Middle frontal gyrus (tissue), 1 donor: ENCODE measurements around the gene GFY.

Experiments used
- DNase-seq: peaks from one replicate; pipeline ENCODE4 v3.0.0-alpha.2; 2015; ENCODE audit warnings: low spot score; ENCODE audit errors: extremely low spot score

GFY gene

GRCh38 chr19:49427855-49428546, 2.8 kb downstream of the GFY start:
- no peak for DNase-seq

GRCh38 chr19:49428547-49429451, 3.6 kb downstream of the GFY start:
- DNase-seq, result no peak

GRCh38 chr19:49430172-49430677, 5.0 kb downstream of the GFY start:
- no peak for DNase-seq

GRCh38 chr19:49430678-49431329, 5.6 kb downstream of the GFY start:
- no peak for DNase-seq

- no peak for DNase-seq
These were observed 6.2 kb downstream of the GFY start for GRCh38 chr19:49431330-49431749.

GRCh38 chr19:49432141-49433073, 7.2 kb downstream of the GFY start:
- no peak for DNase-seq

- DNase-seq, result no peak
These were observed 8.2 kb downstream of the GFY start for GRCh38 chr19:49433240-49433901.

GRCh38 chr19:49434907-49435583, 9.9 kb downstream of the GFY start:
- no peak for DNase-seq

GRCh38 chr19:49435670-49436069, 10.5 kb downstream of the GFY start:
- DNase-seq, result no peak

- DNase-seq, result no peak
These were observed 11.3 kb downstream of the GFY start for GRCh38 chr19:49436381-49437017.

GRCh38 chr19:49437231-49437630, 12.0 kb downstream of the GFY start:
- DNase-seq, result no peak

- no peak for DNase-seq
These were observed 13.1 kb downstream of the GFY start for GRCh38 chr19:49438261-49438660.

- DNase-seq, result no peak
These were observed 14.6 kb downstream of the GFY start for GRCh38 chr19:49439836-49440235.

- DNase-seq, result no peak
These were observed 15.4 kb downstream of the GFY start for GRCh38 chr19:49440439-49441209.

- DNase-seq, result no peak
These were observed 16.2 kb downstream of the GFY start, which contains the start of gene SLC17A7 for GRCh38 chr19:49441210-49441959. Gene SLC17A7 (minus strand): TSS chr19:49441527. CDS start chr19:49441379, 148 bp downstream.

- no peak for DNase-seq
These were observed 16.8 kb downstream of the GFY start for GRCh38 chr19:49441960-49442350.

GRCh38 chr19:49442354-49442753, 17.2 kb downstream of the GFY start:
- DNase-seq, result no peak
